Hepatic stellate cell (primary cell): ENCODE data around the gene ROCK1.
"Not testable (repeated sequence)": the region's sequence is repeated elsewhere in the genome, so short reads cannot be mapped to it uniquely, and the experiment has no call there.

Experiments
- DNase-seq: peaks from one replicate; pipeline ENCODE4 v3.0.0; 2011; ENCODE audit warnings: low spot score

ROCK1 gene

GRCh38 chr18:21052385-21052784 is 59.2 kb downstream of the ROCK1 start:
- DNase-seq = no peak

DNA sequence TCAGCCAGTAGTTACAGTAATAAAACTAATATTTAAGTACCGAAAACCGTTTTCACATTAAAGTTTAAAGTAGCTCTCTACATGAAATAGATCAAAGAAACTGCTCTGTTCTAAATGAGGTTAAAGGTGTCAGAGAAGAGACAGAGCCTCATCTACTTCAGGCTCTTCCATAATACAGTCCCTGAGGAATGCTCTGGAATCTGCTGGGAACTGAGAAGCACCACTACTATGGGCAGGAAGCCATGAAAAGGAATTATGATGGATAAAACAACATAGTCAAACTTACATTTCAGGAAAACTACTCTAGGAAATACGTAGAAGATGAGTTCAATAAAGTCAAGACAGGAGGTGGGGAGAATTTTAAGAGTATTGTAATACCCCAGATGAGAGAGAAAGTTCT is 60.0 kb downstream of the ROCK1 start:
- DNase-seq = peak; percentile 13

GRCh38 chr18:21049306-21049705 is 62.3 kb downstream of the ROCK1 start:
- DNase-seq = no peak

GRCh38 chr18:21047126-21047525 is 64.5 kb downstream of the ROCK1 start:
- DNase-seq = no peak

GRCh38 chr18:21040466-21040865 is 71.1 kb downstream of the ROCK1 start:
- no peak for DNase-seq

- DNase-seq = no peak
Observed at GRCh38 chr18:21038201-21038600, 73.4 kb downstream of the ROCK1 start.

GRCh38 chr18:21031845-21032244 is 79.8 kb downstream of the ROCK1 start:
- DNase-seq = no peak

DNA sequence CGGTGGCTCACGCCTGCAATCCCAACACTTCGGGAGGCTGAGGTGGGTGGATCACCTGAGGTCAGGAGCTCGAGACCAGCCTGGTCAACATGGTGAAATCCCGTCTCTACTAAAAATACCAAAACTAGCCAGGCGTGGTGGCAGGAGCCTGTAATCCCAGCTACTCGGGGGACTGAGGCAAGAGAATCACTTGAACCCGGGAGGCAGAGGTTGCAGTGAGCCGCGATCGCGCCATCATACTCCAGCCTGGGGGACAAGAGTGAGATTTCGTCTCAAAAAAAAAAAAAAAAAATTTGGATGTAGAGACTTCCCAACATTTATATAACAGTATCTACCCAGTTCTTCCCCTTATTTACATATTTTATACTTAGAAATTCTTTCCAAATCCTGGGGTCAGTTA is 93.4 kb downstream of the ROCK1 start:
- DNase-seq = not testable (repeated sequence)

GRCh38 chr18:21012308-21012707 is 99.3 kb downstream of the ROCK1 start:
- DNase-seq = no peak

DNA sequence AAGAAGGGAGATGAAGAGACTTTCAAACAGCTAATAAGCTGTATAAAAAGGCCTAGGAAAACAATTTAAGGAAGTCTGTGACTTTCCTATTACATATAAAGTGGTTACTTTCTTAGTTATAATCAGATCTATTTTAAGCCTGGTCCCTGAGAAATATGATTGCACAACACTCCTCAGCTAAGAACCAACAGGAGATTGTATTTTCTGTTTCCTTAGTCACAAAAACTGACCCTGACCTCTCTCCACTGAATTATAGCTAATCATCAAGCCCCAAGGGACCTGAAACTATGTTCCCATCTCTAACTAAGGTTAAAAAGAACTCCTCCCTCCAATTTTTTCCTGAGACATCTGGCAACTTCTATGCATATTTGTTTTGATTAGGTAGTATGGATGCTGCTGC is 106.9 kb downstream of the ROCK1 start:
- DNase-seq = peak; percentile 72

DNA sequence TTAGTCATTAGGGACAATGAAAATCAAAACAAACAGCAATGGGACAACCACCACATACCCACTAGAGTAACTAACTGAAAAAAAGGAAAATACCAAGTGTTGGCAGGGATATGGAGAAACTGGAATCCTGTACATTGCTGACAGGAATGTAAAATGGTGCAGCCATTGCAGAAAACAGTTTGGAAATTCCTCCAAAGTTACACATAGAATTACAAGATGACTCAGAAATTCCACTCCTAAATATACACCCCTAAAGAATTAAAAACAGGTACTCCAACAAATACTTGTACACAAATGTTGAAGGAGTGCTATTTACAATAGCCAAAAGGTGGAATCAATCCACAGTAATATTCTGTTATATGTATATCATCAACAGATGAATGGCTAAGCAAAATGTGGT is 110.9 kb downstream of the ROCK1 start:
- DNase-seq = no peak

DNA sequence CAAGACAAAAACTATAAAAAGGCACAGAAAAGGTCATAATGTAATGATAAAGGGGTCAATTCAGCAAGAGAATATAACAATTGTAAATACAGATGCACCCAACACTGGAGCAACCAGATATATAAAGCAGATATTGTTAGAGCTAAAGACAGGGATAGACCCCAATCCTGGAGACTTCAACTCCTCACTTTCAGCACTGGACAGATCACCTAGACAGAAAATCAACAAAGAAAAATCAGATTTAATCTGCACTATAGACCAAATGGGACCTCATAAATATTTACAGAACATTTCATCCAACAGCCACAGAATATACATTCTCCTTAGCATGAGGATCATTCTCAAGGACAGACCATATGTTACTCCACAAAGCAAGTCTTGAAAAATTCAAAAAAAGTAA is 114.2 kb downstream of the ROCK1 start:
- no peak for DNase-seq

GRCh38 chr18:20996418-20996817 is 115.2 kb downstream of the ROCK1 start:
- DNase-seq = no peak

GRCh38 chr18:20988726-20989125 is 122.9 kb downstream of the ROCK1 start:
- DNase-seq = no peak

- DNase-seq = no peak
Observed at GRCh38 chr18:20975077-20975476, 136.5 kb downstream of the ROCK1 start.

DNA sequence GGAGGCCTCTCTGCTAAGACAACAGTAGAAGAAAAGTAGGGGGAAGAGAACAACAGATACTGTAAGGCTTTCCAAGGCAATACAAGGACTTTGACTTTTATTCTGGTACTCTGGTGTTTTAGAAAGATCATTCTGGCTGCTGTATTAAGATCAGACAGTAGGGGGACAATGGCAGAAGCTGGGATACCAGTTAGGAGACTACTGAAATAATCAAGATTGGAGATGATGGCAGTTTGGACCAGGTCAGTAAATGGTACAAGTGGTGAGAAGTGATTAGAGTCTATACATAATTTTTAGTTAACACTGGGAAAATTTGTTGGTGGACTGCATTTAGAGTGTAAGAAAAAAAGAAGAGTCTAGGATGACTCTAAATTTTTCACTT is 139.7 kb downstream of the ROCK1 start:
- peak; percentile 18 for DNase-seq

GRCh38 chr18:20966795-20967194 is 144.8 kb downstream of the ROCK1 start:
- DNase-seq = no peak

- DNase-seq = no peak
Observed at GRCh38 chr18:20963027-20963426, 148.6 kb downstream of the ROCK1 start.

DNA sequence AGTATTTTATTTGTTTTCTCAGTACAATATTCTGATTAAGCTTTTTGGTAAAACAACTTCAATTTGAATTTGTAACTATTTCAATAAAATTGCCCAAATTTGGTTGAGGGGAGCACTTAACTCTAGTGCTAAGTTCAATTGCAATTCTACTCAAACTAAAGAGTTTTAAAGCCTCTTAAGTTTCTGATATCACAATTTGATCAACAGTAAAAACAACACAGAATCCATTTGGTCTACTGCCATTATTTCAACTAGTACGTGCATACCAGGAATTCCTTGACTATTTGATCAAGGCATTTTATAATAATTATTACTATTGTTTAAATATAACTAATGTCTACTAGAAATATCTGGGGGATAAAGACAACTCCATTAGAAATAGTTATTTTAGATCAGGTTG is 150.9 kb downstream of the ROCK1 start:
- no peak for DNase-seq

DNA sequence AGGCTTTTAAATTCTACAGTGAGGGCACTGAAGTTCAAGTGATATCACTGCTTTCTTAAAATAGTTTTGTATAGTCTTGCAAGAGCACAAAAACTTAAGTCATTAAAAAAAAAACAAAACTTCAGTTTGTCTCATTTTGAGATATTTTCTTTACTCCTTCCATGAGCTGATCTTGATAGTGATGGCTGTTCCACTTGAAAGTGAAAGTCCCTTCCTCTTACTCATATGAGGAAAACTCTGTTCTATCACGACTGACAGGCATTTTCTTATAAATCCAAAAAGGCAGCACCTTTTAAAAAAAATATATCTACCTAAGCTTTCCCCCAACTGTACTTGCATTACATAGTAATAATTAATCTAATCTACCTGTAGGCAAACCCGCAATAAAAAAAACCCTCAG is 160.8 kb downstream of the ROCK1 start:
- not testable (repeated sequence) for DNase-seq
